GM23248 (cell line): Measurements from ENCODE around the gene ADH1B. TPM values are rescaled to one million over a fixed set of nuclear protein-coding genes. Genes with fewer than 3 reads are reported as not detected.
"Not testable (repeated sequence)": the region's sequence is repeated elsewhere in the genome, so short reads cannot be mapped to it uniquely, and the experiment has no call there.

Experiments
- DNase-seq: peaks from one replicate; pipeline ENCODE4 v3.0.0-alpha.2; 2015
- H2AFZ ChIP-seq: fragments of 200-600 bp; sonication (generic); 2 replicates; pipeline ENCODE4 v1.6.1; 2016; ENCODE audit warnings: antibody characterized with exemption
- H3F3A ChIP-seq: fragments of 200-600 bp; sonication (generic); 2 replicates; pipeline ENCODE4 v1.6.1; 2016; ENCODE audit warnings: mild to moderate bottlenecking, antibody characterized with exemption, mixed run types; ENCODE audit not compliant: insufficient read depth
- H3K27ac ChIP-seq: fragments of 200-600 bp; sonication (generic); 2 replicates; pipeline ENCODE4 v1.5.1; 2016; ENCODE audit warnings: mild to moderate bottlenecking
- H3K27me3 ChIP-seq: fragments of 200-600 bp; sonication (generic); replicated peaks from 2 replicates; pipeline ENCODE4 v1.6.1; 2016; ENCODE audit warnings: mild to moderate bottlenecking; ENCODE audit not compliant: insufficient read depth
- H3K36me3 ChIP-seq: fragments of 200-600 bp; sonication (generic); 2 replicates; pipeline ENCODE4 v1.6.1; 2016; ENCODE audit warnings: low read depth, mild to moderate bottlenecking
- H3K4me1 ChIP-seq: fragments of 200-600 bp; sonication (generic); 2 replicates; pipeline ENCODE4 v1.6.1; 2016; ENCODE audit warnings: mild to moderate bottlenecking; ENCODE audit not compliant: insufficient read depth
- H3K4me2 ChIP-seq: fragments of 200-600 bp; sonication (generic); one replicate; pipeline ENCODE4 v1.6.1; 2016; ENCODE audit warnings: mild to moderate bottlenecking; ENCODE audit not compliant: unreplicated experiment
- H3K4me3 ChIP-seq: fragments of 200-600 bp; sonication (generic); 2 replicates; pipeline ENCODE4 v1.5.1; 2016; ENCODE audit warnings: mild to moderate bottlenecking
- H3K79me2 ChIP-seq: fragments of 200-600 bp; sonication (generic); 2 replicates; pipeline ENCODE4 v1.6.1; 2016; ENCODE audit warnings: mild to moderate bottlenecking; ENCODE audit not compliant: insufficient read depth
- H3K9ac ChIP-seq: fragments of 200-600 bp; sonication (generic); 2 replicates; pipeline ENCODE4 v1.6.1; 2016; ENCODE audit warnings: mild to moderate bottlenecking
- H3K9me2 ChIP-seq: fragments of 200-600 bp; sonication (generic); 2 replicates; pipeline ENCODE4 v1.6.1; 2016; ENCODE audit warnings: mixed run types, mild to moderate bottlenecking, moderate library complexity; ENCODE audit not compliant: insufficient read depth
- H3K9me3 ChIP-seq: fragments of 200-600 bp; sonication (generic); one replicate; pipeline ENCODE4 v1.6.1; 2017; ENCODE audit warnings: low read depth
- H4K20me1 ChIP-seq: fragments of 200-600 bp; sonication (generic); 2 replicates; pipeline ENCODE4 v1.6.0; 2016; ENCODE audit not compliant: insufficient read depth
- EZH2 ChIP-seq: fragments of 200-600 bp; sonication (generic); IDR thresholded peaks from 2 replicates; pipeline ENCODE4 v1.6.1; 2018; ENCODE audit warnings: antibody characterized with exemption, mild to moderate bottlenecking; ENCODE audit not compliant: insufficient read depth, poor library complexity, severe bottlenecking
- EZH2phosphoT487 ChIP-seq: fragments of 200-600 bp; sonication (generic); IDR thresholded peaks from 2 replicates; pipeline ENCODE4 v1.6.1; 2018; ENCODE audit warnings: antibody characterized with exemption, moderate library complexity, mild to moderate bottlenecking, low read depth; ENCODE audit not compliant: insufficient read depth
- WGBS, 2 experiments: methylation state at CpG; one replicate each; pipeline ENCODE4 v1.1.6; 2015 to 2017; ENCODE audit warnings: low lambda C conversion rate in 2 of 2, low coverage in 1 of 2; ENCODE audit errors: missing lambda C conversion rate in 2 of 2; 5-methylcytosine and 5-hydroxymethylcytosine counted together
- in situ Hi-C: fragments of 300-500 bp; cut with MboI; formaldehyde crosslinking; loops from 2 replicates; pipeline ENCODE4 v1.15.0; 2020
- polyA plus RNA-seq: library from polyadenylated mRNA; unstranded; fragments of >200 nt; fragmentation: Nextera tagmentation; extraction: Ambion mirVana; gene quantifications from 2 replicates; pipeline ENCODE4 v1.2.1, GENCODE V29; 2016
- total RNA-seq: library from RNA; depleted of rRNA; stranded (reverse); fragments of >200 nt; shearing (Covaris generic); gene quantifications from 2 replicates; pipeline ENCODE4 v1.2.3, GENCODE V29; 2014

ADH1B gene
- total and polyA plus RNA-seq, 2 experiments from 2014 or later: 0.15 TPM; not detected in 1

DNA sequence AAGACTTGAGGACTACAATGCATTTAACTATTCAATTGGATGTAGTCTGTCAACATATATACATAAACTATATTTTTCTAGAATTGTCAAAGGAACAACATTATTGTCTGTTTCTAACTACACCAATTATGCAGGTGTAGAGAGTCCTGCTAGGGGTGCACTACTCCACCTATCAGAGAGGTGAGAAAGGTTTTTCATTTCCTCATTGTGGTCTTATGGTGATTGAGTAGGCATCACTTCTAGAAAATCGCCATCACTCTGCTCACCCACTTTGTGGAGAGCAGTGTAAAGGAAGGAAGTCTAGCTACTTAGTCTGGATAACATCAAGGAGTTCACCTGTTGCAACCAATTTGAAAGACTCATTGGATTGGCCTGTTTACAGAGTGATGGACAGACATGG, 35.8 kb upstream of the ADH1B start:
- H3K4me3 ChIP-seq: no peak overlapping the region
- no peaks in the 10 kb centered on the region for H3K79me2 ChIP-seq
- in situ Hi-C loops: no loop called here
- no peak for TF ChIP-seq EZH2
- no peak for TF ChIP-seq EZH2phosphoT487
- WGBS, 2 experiments: 53 to 59% methylated on average over 1 of the region's 1 CpG
- no peak overlapping the region for H3K9ac ChIP-seq
- H3K9me2 ChIP-seq: no peaks in the 10 kb centered on the region
- H3F3A ChIP-seq: no peaks in the 10 kb centered on the region
- H4K20me1 ChIP-seq: no peaks in the 10 kb centered on the region
- no peak overlapping the region for H2AFZ ChIP-seq
- no peak for DNase-seq
- H3K4me1 ChIP-seq: peaks cover 9% of the 10 kb centered on the region; the same call in 1 of the 2 replicates
- H3K27ac ChIP-seq: no peak overlapping the region
- no peaks in the 10 kb centered on the region for H3K27me3 ChIP-seq
- H3K9me3 ChIP-seq: no peaks in the 10 kb centered on the region
- H3K4me2 ChIP-seq: no peak overlapping the region
- H3K36me3 ChIP-seq: no peaks in the 10 kb centered on the region

- H3K4me1 ChIP-seq, H4K20me1 ChIP-seq, H3K9me3 ChIP-seq, DNase-seq, in situ Hi-C loops, H3K9ac ChIP-seq, H3K4me2 ChIP-seq, H3F3A ChIP-seq, H2AFZ ChIP-seq, H3K79me2 ChIP-seq, H3K9me2 ChIP-seq, H3K27ac ChIP-seq, H3K27me3 ChIP-seq, H3K4me3 ChIP-seq, H3K36me3 ChIP-seq: not testable (repeated sequence)
- WGBS, 2 experiments: 60 to 65% methylated on average over 10 of the region's 10 CpGs
Observed at GRCh38 chr4:99356149-99356548, 34.9 kb upstream of the ADH1B start.

GRCh38 chr4:99352602-99353537, 31.7 kb upstream of the ADH1B start, which contains the start of gene ADH1C:
TSS of gene ADH1C (minus strand) at chr4:99352746. CDS start at chr4:99352675, 71 bp downstream.
- no peaks in the 10 kb centered on the region for H3K4me1 ChIP-seq
- H3K27ac ChIP-seq: no peak within 1 kb of the TSS
- TF ChIP-seq EZH2phosphoT487 (no peak), EZH2 (no peak)

DNA sequence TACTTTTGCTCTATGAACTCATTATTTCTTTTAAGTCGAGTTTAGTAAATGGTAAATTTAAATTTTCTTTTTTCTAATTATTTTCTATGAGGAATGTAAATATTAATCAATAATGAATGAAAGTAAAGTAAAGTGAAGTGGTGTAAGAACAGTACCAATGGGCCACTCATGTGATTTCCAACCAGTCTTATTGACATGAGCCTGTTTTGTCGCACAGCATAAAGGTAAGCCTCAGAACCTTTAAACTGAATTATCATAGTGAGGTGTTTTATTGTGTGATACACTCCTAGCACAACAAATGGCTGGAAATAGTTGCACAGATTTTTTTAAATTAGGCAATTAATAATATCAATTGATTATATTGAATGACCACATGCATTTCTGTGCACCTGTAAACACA, 30.3 kb upstream of the ADH1B start:
- H3K79me2 ChIP-seq: no peaks in the 10 kb centered on the region
- in situ Hi-C loops: no loop called here
- no peak for DNase-seq
- no peaks in the 10 kb centered on the region for H3K9me2 ChIP-seq
- WGBS, 2 experiments: 59 to 60% methylated on average over 2 of the region's 2 CpGs
- no peaks in the 10 kb centered on the region for H3K4me1 ChIP-seq
- TF ChIP-seq EZH2phosphoT487 (no peak), EZH2 (no peak)
- H3K36me3 ChIP-seq: no peaks in the 10 kb centered on the region
- no peaks in the 10 kb centered on the region for H3K9me3 ChIP-seq
- H4K20me1 ChIP-seq: no peaks in the 10 kb centered on the region
- no peak overlapping the region for H3K4me2 ChIP-seq
- no peaks in the 10 kb centered on the region for H3K27me3 ChIP-seq
- no peak overlapping the region for H3K27ac ChIP-seq
- H3F3A ChIP-seq: no peaks in the 10 kb centered on the region
- no peak overlapping the region for H3K9ac ChIP-seq
- no peak overlapping the region for H3K4me3 ChIP-seq
- H2AFZ ChIP-seq: no peak overlapping the region

More at GRCh38 chr4:99352602-99353537, 31.7 kb upstream of the ADH1B start, which contains the start of gene ADH1C:
- no peak for DNase-seq
- H3K9me3 ChIP-seq: no peaks in the 10 kb centered on the region
- no peaks in the 10 kb centered on the region for H4K20me1 ChIP-seq
- WGBS, 2 experiments: 46 to 47% methylated on average over 10 of the region's 10 CpGs
- no peaks in the 10 kb centered on the region for H3K79me2 ChIP-seq
- H3K27me3 ChIP-seq: no peaks in the 10 kb centered on the region
- 0 out of 2 replicates have a peak within 1 kb of the TSS, but pooled peaks have one; percentile 13 for H2AFZ ChIP-seq
- H3K9me2 ChIP-seq: no peaks in the 10 kb centered on the region
- no peak within 1 kb of the TSS for H3K4me2 ChIP-seq
- H3F3A ChIP-seq: no peaks in the 10 kb centered on the region
- no peaks in the 10 kb centered on the region for H3K36me3 ChIP-seq
- in situ Hi-C loops: no loop called here
- H3K9ac ChIP-seq: no peak within 1 kb of the TSS
- H3K4me3 ChIP-seq: no peak within 1 kb of the TSS
